Right atrium auricular region (tissue), 2 donors: ENCODE data around the gene GOLGA1. TPM values are rescaled to one million over a fixed set of nuclear protein-coding genes. Genes with fewer than 3 reads are reported as not detected.
A peak's percentile ranks its signal among the peaks of the same experiment; 100 is the strongest.

Experiments used
- DNase-seq: peaks from one replicate; pipeline ENCODE4 v3.0.0-alpha.2; 2019; ENCODE audit warnings: low spot score
- H3K27ac ChIP-seq, 2 donors: fragments of 200-600 bp; sonication (generic); 1 replicate in 1 of 2; 2 replicates in 1 of 2; pipeline ENCODE4 v1.5.1; 2016 to 2019
- H3K27me3 ChIP-seq, 2 donors: fragments of 200-600 bp; sonication (generic); one replicate each; pipeline versions ENCODE4 v1.5.1 to v1.6.0; 2017 to 2019
- H3K36me3 ChIP-seq: fragments of 200-600 bp; sonication (generic); one replicate; pipeline ENCODE4 v1.5.1; 2016
- H3K4me1 ChIP-seq, 2 donors: fragments of 200-600 bp; sonication (generic); one replicate each; pipeline versions ENCODE4 v1.5.1 to v1.6.0; 2017 to 2019
- H3K4me3 ChIP-seq, 2 donors: fragments of 200-600 bp; sonication (generic); 1 replicate in 1 of 2; 2 replicates in 1 of 2; pipeline ENCODE4 v1.5.1; 2017 to 2019; ENCODE audit warnings: mild to moderate bottlenecking in 1 of 2, moderate library complexity in 1 of 2
- H3K9me3 ChIP-seq, 2 donors: fragments of 200-600 bp; sonication (generic); one replicate each; pipeline ENCODE4 v1.5.1; 2019
- total RNA-seq, 2 donors: library from RNA; depleted of rRNA; stranded (reverse); fragments of >200 nt; gene quantifications; one replicate each; pipeline ENCODE4 v1.1.0, GENCODE V29; 2016
- TF ChIP-seq, protein P1 (sequence below), 2 donors: fragments of 200-600 bp; sonication (generic); IDR thresholded peaks; one replicate each; pipeline ENCODE4 v1.5.1; 2019; ENCODE audit warnings: antibody characterized with exemption in 2 of 2

Gene GOLGA1
- total RNA-seq, 2 donors from 2014 or later, result 12.8 to 17.2 TPM

- peaks cover 0 to 9% of the 10 kb centered on the region in 2 donors for H3K4me1 ChIP-seq
- no peak overlapping the region for H3K27ac ChIP-seq
- H3K4me3 ChIP-seq, result no peak overlapping the region
- no peaks in the 10 kb centered on the region for H3K9me3 ChIP-seq
- H3K27me3 ChIP-seq, result no peaks in the 10 kb centered on the region
- H3K36me3 ChIP-seq, result no peaks in the 10 kb centered on the region
- no peak for DNase-seq
- TF ChIP-seq, protein P1, sequence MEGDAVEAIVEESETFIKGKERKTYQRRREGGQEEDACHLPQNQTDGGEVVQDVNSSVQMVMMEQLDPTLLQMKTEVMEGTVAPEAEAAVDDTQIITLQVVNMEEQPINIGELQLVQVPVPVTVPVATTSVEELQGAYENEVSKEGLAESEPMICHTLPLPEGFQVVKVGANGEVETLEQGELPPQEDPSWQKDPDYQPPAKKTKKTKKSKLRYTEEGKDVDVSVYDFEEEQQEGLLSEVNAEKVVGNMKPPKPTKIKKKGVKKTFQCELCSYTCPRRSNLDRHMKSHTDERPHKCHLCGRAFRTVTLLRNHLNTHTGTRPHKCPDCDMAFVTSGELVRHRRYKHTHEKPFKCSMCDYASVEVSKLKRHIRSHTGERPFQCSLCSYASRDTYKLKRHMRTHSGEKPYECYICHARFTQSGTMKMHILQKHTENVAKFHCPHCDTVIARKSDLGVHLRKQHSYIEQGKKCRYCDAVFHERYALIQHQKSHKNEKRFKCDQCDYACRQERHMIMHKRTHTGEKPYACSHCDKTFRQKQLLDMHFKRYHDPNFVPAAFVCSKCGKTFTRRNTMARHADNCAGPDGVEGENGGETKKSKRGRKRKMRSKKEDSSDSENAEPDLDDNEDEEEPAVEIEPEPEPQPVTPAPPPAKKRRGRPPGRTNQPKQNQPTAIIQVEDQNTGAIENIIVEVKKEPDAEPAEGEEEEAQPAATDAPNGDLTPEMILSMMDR (IDR thresholded peaks at IDR 0.05), result no peak
These were observed 5.3 kb upstream of the GOLGA1 start for GRCh38 chr9:124946167-124946566.

GRCh38 chr9:124941679-124942561 is 1.0 kb upstream of the GOLGA1 start:
- peak; percentile 69 for DNase-seq
- peaks cover 0 to 17% of the 10 kb centered on the region in 2 donors for H3K4me1 ChIP-seq
- H3K27ac ChIP-seq, result peak overlapping the region; percentile 95 to 96
- TF ChIP-seq, protein P1 (IDR thresholded peaks at IDR 0.05), result no peak
- H3K36me3 ChIP-seq, result no peaks in the 10 kb centered on the region
- no peaks in the 10 kb centered on the region for H3K9me3 ChIP-seq
- H3K27me3 ChIP-seq, result no peaks in the 10 kb centered on the region
- H3K4me3 ChIP-seq, result peak overlapping the region; percentile 87 to 89

GRCh38 chr9:124940521-124940893 is 376 bp downstream of the GOLGA1 start:
- no peaks in the 10 kb centered on the region for H3K27me3 ChIP-seq
- no peaks in the 10 kb centered on the region for H3K9me3 ChIP-seq
- peaks cover 0 to 17% of the 10 kb centered on the region in 2 donors for H3K4me1 ChIP-seq
- H3K27ac ChIP-seq, result peak overlapping the region; percentile 95 to 96
- peak overlapping the region; percentile 87 to 89 for H3K4me3 ChIP-seq
- H3K36me3 ChIP-seq, result peaks cover 7% of the 10 kb centered on the region
- TF ChIP-seq, protein P1 (IDR thresholded peaks at IDR 0.05), result no peak
- DNase-seq, result no peak

DNA sequence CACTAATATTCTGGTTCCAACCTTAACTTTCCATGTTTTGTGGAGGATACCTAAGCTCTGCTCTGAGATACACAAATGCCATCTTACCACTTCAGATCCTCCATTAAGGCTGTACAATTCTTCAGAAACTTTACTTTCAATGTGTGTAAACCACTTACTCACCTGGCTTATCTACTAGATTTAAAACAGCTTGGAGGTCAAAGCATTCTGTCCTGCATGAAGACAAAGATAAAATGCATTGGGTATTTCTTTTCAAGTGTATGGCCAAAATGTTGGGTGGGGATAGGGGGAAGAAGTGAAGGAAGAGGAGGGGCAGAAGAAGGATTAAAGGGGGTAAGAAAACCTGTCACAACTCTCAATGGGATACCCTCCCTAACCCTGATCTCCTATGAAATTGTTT is 939 bp downstream of the GOLGA1 start:
- Histone ChIP-seq H3K36me3 (peaks cover 7% of the 10 kb centered on the region), H3K27me3 (no peaks in the 10 kb centered on the region), H3K27ac (peak overlapping the region; percentile 95 to 96), H3K4me3 (peak overlapping the region; percentile 87 to 89), H3K4me1 (peaks cover 0 to 17% of the 10 kb centered on the region in 2 donors), H3K9me3 (no peaks in the 10 kb centered on the region)
- DNase-seq, result no peak
- TF ChIP-seq, protein P1 (IDR thresholded peaks at IDR 0.05), result no peak

DNA sequence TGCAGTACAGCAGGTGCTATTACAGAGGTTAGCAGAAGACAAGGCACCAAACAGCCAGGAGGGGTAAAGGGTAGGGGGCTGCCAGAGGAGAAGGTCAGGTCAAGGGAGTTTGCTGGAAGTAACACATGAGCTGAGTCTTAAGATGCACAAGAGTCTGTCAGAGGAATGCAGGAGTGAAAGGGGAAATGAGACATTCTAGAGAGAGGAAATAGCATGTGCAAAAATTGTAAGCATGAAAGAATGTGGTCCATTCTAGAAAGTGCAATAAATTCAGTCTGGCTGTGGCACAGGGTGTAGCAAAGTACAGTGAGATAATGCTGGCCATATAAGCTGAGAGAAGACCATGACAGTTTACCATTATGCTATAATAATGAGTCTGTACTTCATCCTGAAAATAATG is 6.6 kb downstream of the GOLGA1 start:
- no peak for DNase-seq
- Histone ChIP-seq H3K4me1 (no peaks in the 10 kb centered on the region), H3K4me3 (no peak overlapping the region), H3K36me3 (peaks cover 36% of the 10 kb centered on the region), H3K9me3 (no peaks in the 10 kb centered on the region), H3K27ac (no peak overlapping the region), H3K27me3 (no peaks in the 10 kb centered on the region)
- TF ChIP-seq, protein P1 (IDR thresholded peaks at IDR 0.05), result no peak
